ENCODE data around the gene NFATC3.

- no peak for TF ChIP-seq EZH2 (IDR thresholded peaks at IDR 0.05; ENCODE audit: borderline replicate concordance)
- no peak for TF ChIP-seq EZH2phosphoT487 (IDR thresholded peaks at IDR 0.05; ENCODE audit: low read depth, severe bottlenecking, unreplicated experiment)
- TF ChIP-seq CTCF (IDR thresholded peaks at IDR 0.05; ENCODE audit: poor library complexity): no peak
Measured at GRCh38 chr16:68202091-68202519, 116.9 kb downstream of the NFATC3 start.
